ENCODE results near the gene LIPJ. TPM values are rescaled to one million over a fixed set of nuclear protein-coding genes. Genes with fewer than 3 reads are reported as not detected.

The LIPJ gene
- not detected in 2 replicates for total RNA-seq (2014; rRNA removed; shearing (Covaris generic))

GRCh38 chr10:88586462-88586861 is at the start of gene LIPJ:
Gene LIPJ, plus strand, starts transcription at chr10:88586762. Its CDS starts 3,926 bp downstream, at chr10:88590688.
- DNase-seq (ENCODE audit: low read depth) = no peak

DNA sequence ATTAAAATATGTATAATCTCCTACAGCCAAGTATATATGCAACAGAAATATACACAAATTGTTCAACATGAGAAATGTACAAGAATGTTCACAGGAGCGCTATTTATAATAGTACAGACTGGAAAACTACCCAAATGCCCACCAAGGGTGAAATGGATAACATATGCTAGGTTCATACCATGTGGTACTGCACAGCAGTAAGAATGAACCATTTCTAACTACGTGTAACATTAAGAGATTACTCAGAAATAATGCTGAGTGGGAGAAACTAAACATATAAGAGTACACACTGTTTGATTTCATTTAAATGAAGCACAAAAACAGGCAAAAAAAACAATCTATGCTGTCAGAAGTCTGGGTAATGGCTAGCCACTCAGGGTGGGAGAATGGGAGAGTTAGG is 49.2 kb upstream of the LIPJ start:
- no peak for DNase-seq (ENCODE audit: low read depth)

- no peak for DNase-seq (ENCODE audit: low read depth)
Measured at GRCh38 chr10:88538048-88538447, 48.5 kb upstream of the LIPJ start.

DNA sequence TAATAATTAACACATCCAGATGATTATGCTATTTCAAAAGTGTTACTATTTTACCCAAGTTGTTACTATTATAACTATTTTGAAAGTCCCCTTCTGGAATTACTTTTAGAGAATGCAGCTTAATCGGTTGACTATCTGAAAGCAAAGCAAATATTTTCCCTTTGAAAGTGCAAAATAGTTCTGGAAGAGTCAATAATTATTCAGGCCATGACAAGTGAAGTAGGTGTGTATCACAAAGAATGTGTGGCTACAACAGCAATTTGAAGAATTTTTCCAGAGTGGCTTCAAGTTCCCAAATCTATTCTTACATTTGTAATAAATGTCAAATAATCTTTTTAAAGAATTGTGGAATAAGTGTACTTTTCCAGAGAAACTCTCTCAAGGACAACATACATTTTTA is 46.2 kb upstream of the LIPJ start:
- no peak for DNase-seq (ENCODE audit: low read depth)

DNA sequence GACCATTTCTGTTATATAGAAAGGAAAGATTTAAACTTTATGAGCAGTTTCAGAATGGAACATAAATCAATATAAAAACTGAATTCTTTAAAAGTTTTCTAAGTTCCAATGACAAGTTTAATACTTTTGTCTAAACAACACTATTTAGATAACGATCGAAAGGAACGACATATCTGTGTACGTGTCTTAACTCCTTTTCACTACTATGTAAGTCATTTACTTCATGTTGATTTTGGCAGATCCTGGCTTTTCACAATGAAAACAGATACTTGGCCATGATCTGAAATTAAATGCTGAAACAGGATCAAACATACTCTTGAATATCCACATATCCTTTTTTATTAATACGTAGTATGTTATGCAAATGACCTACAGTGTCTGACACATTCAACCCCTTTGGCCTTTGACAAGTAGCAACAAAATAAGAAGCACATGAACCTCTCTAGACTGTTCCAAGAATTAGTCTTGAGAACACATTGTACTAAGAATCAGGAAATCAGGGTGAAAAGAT is 45.4 kb upstream of the LIPJ start:
- DNase-seq (ENCODE audit: low read depth) = no peak

- DNase-seq (ENCODE audit: low read depth) = no peak
Measured at GRCh38 chr10:88542522-88542921, 44.0 kb upstream of the LIPJ start.

GRCh38 chr10:88544140-88544870 is 42.3 kb upstream of the LIPJ start:
- DNase-seq (ENCODE audit: low read depth) = no peak

GRCh38 chr10:88545359-88545758 is 41.2 kb upstream of the LIPJ start:
- no peak for DNase-seq (ENCODE audit: low read depth)

- no peak for DNase-seq (ENCODE audit: low read depth)
Measured at GRCh38 chr10:88546497-88546896, 40.1 kb upstream of the LIPJ start.

- DNase-seq (ENCODE audit: low read depth) = no peak
Measured at GRCh38 chr10:88551246-88551645, 35.3 kb upstream of the LIPJ start.

DNA sequence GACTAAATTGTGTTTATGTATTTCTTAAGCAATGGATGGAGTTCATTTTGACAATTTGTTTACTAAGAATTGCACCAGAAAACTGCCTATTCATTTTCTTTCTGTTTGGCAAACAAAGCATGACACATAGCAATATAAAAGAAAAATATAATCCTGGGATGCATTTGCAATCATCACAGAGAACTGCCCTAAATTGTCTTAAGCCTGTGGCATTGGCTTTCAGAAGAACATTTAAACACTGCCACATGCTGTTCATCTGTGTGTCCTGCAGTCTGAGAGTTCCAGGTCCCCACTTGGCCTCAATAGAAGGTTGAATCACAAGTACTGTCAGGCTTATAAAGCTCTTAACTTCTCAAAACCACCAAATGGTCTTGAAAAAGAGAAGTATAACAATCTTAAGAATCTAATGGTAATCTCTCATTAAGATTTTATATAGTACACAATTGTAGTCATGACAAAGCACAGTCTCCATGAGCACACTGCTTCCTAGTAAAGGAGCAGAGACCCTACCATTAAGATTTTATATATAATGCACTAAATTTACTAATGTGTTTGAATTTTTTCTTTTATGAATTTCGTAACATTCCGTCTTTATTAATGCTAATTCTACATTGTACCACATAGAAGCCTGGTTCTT is 33.3 kb upstream of the LIPJ start:
- peak; percentile 31 for DNase-seq (ENCODE audit: low read depth)

GRCh38 chr10:88555190-88555908 is 31.2 kb upstream of the LIPJ start:
- no peak for DNase-seq (ENCODE audit: low read depth)

DNA sequence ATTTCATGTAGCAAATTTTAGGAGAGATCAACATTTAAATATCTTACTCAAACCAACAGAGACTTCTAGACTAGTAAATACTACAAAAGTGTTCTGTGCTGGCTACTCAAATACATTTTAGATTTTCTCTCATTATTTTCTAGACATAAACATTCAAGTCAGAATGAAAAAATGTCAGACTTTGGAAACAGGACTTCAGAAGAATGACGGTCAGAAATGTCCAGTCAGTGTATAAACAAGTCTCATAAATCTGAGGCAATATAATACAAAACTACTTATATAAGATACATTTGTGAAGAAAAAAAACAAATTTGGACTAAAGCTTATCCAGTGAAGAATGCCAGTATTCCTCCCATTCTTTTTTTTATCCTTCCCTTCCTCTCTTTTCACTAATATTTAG is 29.3 kb upstream of the LIPJ start:
- no peak for DNase-seq (ENCODE audit: low read depth)

GRCh38 chr10:88557658-88558057 is 28.9 kb upstream of the LIPJ start:
- DNase-seq (ENCODE audit: low read depth) = peak; percentile 9

DNA sequence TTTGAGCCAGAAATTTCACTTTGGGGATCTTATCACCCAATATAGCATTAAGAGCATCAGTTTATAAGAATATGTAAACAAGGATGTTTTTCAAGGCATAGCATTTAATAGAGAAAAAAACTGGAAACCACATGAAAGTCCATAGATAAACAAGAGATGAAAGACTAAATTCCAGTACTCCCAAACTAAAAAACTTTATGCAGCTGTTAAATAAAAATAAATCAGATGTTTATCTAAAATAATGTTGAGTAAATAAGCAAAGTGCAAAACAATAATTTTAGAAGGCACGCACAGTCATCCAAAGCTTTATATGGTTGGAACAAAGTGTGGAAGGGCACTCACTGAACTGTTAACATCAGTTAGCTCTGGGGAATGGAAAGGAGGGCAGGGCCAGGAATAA is 24.4 kb upstream of the LIPJ start:
- DNase-seq (ENCODE audit: low read depth) = no peak

DNA sequence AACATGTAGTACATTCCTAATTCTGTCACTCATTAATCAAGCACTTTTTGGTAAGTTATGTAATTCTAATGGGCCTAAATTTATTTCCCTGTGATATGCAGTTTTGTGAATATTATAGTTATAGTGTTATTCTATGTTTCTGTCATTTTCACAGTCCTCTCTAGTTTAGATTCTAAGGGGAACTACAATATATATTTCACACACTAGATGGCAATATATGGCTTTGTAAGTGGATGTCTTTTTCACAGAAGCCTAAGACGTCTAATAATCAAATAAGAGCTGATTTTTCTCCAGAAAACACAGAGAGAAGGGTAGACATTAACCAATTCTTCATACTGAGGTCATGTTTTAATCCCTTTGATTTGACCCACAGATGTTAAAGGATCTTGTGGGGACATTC is 21.5 kb upstream of the LIPJ start:
- DNase-seq (ENCODE audit: low read depth) = no peak

DNA sequence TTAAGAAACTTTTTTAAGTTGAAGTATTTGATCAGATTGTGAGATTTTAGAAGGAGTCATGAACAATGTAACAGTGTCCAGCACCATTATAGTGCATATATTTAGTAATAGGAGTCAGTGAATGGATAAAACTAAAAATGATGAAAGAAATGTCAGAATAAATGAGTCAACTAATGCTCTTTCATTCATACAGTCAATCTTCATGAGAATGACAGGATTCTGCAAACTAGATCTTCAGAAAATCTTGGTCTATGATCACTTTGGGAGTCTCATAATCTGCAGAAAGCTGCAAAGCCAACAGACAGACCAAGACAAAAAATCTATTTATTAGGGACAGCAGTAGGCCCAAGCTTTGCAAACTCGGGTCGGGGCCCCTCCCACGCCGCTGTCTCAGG is 4.2 kb upstream of the LIPJ start:
- no peak for DNase-seq (ENCODE audit: low read depth)

DNA sequence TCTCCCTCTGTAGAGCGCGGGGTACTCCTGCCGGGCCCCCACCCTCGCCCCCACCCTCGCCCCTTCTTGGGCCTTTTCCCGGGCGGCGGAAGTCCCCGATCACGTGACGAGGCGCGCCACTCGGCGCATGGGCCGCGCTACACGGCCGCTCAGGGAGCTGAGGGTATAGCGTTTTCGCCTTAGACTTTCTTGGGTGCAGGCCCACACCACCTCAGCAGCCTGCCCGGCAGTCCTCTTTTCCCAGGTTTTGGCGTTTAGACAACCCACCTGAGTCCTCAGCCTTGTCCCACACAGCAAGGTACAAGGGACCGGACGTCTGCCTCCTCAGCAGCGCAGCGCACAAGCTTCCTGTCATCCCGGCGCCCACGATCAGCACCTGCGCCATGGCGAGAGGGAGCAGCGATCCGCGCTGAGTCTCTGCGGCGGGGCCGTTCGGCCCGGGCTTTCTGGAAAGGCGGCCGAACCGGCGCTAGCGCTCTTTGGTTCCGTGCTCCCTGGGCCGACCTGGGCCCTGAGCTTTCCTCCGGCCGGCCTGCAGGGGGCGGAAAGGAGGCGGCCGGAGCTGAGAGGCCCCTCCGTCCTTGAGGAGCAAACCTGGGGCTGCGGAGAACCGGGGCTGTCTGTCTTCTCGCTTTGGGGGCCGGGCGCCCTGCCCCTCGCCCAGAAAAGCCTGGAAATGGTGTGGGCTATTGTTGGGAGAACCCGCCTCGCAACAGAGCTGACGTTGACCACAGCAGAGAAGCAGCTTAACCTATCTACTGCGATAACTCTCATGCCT is 3.6 kb upstream of the LIPJ start, which contains the start of gene RNLS:
RNLS (minus strand) TSS at position 513 of the 778 bp plus-strand sequence.
- DNase-seq (ENCODE audit: low read depth) = peak; percentile 63

GRCh38 chr10:88583584-88583957 is 3.0 kb upstream of the LIPJ start:
- DNase-seq (ENCODE audit: low read depth) = no peak

DNA sequence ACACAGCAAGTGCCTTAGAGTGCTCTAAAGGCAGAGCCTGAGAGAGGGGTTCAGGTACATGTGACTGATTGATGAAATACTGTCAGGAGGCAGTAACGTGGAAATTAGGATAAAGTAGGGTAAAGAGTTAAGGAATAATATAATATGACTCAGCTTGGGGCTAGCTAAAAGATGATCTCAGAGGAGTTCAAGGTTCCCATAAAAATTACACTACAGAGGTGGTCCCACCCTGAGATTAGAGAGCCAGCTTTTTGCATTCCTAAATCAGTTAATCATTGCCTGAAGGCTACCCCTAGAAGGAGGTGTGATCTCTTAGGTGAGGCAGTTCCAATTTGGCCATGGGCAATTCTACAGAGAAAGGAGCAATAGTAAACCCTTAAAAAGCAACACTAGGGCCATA is 5.8 kb downstream of the LIPJ start:
- peak; percentile 5 for DNase-seq (ENCODE audit: low read depth)

- DNase-seq (ENCODE audit: low read depth) = no peak
Measured at GRCh38 chr10:88592906-88593305, 6.3 kb downstream of the LIPJ start.

GRCh38 chr10:88594482-88594881 is 7.9 kb downstream of the LIPJ start:
- no peak for DNase-seq (ENCODE audit: low read depth)
